GM18498 (cell line): ENCODE results near the gene LRBA.

Experiments used
- ATAC-seq: cut with Tn5 transposase; IDR thresholded peaks from one replicate; pipeline ENCODE4 v1.9.1; 2021; ENCODE audit warnings: mild to moderate bottlenecking, moderate library complexity; ENCODE audit not compliant: unreplicated experiment

The LRBA gene

DNA sequence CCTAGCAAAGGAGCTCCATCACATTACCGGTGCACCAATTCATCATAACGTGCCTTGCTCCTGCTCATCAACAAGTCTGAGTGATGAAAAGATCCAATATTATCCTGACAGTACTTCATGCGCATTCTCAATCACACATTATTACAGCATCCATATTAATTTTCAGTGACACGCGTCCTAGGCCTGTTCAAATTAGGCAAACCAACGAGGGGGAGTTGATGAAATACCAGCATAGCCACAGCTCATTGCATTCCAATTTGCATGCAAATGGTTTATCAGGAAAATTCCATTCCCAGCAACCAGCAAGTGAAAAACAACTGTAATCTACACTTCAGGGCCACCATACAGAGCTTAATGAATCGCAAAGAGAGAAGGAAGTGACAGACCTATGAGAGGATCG, 699.9 kb downstream of the LRBA start:
- ATAC-seq, result no peak

DNA sequence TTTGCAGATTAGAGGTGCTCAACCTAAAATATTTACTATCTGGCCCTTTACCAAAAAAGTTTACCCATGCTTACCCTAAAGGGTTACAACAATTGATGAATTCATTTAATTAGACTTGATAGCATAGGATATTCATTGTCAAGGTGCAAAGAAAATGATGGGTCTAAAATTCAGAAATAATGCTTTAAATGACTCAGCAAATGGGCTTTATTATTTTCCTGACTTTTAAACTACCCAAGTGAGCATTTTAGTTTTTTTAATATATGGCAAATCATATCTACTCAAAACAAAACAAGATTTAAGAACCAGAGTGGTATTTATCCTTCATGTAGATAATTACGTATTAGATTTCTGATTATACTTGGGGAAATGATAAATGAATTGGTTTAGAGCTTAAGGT, 701.1 kb downstream of the LRBA start:
- no peak for ATAC-seq

DNA sequence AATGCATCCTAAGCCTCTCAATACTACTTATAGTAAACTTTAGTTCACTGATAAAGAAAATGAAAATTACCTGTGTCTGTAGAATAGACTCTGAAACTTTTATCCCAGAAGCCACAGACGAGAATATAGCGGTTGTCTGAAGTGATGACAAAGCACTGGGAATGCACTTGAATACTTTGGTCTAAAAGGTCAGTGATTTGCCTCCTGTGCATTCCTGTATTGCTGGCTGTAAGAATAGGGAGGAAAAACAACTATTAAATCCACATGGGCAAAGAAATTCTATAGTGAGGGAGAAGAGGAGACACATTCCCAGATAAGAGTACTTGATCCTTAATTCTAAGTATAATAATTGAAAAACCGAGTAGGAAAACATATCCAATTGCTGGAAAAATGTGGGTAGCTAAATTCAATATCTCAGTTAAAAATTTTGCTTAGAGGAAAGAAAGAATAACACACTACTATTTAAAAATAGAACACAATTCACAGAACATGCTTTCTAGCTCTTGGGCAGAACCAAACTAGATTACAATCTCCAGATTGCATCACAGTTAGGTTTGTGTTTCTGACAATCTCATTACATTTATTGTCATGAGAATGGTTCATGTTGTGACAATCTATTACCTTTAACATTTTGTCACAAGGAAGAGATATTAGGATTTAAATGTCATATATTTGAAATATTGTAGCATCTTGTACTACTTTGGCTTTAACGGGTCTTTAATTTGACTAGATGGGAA, 704.8 kb downstream of the LRBA start:
- no peak for ATAC-seq

DNA sequence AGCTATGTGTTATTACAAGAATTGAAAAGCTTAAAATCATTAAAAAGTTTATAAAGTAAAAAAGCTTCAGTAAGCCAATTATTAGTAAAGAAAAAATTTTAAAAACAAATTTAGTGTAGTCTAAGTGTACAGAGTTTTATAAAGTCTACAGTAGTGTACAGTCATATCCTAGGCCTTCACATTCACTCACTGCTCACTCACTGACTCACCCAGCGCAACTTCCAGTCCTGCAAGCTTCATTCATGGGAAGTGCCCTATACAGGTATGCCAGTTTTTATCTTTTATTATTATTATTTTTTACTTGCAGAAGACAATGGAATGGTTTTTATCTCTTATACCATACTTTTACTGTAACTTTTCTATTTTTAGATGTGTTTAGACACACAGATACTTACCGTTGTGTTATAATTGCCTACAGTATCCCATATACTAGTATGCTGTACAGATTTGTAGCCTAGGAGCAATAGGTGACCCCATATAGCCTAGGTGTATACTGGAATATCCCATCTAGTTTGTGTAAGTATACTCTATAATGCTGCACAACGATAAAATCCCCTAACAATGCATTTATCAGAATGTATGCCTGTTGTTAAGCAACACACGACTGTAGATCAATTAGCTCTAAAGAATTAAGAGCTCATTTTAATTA, 706.1 kb downstream of the LRBA start:
- ATAC-seq, result no peak

DNA sequence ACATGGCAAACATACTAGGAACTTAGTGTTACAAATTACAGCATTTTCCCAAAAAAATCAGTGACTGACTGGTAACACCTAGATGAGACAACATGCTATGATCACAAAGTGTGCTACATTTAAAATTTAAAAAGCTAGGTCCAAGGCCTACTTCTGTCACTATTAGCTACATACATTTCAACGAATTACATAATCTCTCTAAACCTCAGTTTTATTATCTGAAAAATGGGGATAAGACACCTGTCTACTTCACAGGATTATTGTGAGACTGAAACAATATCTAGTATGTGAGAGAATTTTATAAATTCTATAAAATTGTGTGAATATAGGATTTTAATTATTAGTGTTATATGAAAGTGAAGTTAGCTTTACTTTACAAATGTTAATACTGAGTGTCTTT, 708.4 kb downstream of the LRBA start:
- no peak for ATAC-seq

DNA sequence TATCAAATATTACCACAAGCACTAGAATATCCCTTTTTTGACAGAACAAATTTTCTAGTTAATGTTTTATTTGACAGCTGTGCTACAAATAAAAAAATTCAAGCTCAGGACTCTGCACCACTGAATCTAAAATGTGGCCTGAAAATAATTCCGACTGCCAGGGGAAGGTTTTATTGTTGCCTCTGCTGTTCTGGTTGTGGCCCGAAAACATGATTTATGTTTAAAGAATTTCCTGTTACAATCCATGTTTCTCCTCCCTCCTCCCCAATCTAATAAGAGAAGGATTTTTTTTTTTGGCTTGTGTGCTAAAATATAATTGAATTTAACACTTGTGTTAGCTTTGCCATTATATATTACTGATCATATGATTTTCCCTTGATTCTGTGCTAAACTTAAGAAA, 709.1 kb downstream of the LRBA start:
- no peak for ATAC-seq

DNA sequence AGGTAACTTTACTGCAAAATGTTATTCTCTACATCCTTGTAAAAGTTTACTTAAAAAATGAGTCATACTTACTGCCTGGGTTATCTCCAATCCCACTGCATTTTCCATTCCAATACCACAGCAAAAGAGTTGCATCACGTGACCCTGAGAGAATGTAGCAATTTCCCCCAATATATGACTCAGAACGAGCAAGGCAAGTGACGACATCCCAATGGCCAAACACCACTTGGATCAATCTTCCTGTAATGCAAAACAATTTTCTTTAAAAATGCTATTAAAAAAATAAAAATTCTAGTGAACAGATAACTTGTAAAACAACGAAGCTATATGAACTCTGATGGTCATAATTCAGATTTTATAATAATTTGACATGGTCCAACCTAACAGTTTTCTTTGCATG, 712.5 kb downstream of the LRBA start:
- no peak for ATAC-seq

DNA sequence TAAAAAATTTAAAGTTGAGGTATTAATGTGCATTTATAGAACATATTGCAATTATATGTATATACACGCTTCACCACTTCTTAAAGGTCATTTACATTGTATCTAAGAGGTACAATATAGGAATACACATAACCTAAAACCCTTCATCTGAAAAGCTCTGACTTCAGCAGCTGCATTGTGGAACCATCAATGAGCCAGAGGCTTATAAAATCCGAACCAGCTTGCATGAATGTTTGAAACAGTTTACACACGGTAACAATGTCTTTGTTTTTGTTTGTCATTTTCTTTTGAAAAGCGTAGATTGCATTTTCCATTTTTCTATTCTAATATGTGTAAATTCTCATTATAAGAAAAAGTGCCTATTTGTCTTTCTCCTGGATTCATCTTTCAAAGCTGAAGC, 715.3 kb downstream of the LRBA start:
- no peak for ATAC-seq

DNA sequence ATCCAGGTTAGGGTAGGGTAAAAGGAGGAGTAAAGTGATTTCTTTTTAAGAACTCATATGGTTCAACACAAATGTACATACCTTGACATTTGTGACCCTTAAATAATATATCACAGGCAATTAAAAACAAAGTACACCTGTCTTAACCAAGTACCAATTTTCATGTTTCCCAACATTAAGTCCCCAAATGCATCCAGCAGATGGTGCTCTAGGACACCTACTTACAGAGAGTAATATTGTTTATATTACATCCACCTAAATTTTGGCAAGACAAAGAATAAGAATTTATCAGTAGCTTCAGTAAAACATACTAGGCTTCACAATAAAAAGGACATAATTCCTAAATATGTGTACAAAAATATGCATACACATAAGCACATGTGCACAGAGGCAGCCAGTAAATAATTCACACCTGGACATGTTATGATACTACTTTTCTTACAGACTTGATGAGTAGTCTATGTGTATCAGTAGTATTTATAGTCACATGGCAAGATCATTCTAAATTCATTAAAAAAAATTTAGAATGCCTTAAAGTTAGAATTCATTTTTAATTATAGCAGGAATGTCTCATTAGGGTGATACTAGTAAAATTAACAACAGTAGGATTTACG, 717.1 kb downstream of the LRBA start:
- ATAC-seq, result peak; percentile 47

DNA sequence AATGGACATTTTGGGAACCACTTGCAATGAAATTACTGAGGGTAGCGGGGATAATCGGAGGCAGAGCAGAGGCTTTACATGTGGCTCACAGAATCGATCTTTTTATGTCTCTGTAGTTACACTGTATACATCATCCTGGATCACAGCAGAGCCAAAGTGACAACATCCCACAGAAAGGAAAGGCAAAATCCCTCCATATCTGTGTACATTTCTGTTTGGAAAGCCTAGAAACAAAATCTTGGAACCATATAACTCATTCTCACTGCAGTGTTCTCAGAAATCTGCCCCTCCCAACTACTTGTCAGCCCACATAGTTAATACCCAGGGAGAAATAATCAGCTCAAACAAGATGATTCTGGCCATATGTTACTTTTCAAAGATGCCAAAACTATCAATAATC, 725.2 kb downstream of the LRBA start:
- ATAC-seq, result no peak

DNA sequence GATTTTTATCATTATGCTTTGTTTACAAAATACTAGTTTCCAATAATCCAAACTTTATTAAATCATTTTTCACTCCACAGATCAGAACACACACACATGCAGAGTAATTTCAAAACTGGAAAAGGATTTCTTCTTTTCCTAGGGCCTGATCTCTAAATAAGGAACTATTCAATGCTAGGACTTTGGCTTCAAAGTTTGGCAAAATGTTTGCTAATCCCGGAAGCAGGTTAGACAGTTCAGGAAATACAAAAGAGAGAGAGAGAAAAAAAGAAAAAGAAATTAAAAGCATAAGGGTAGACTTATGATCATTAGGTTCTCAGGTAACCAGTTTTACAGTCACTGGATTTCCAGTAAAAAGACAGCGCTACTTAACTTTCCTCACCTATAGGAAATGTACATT, 725.9 kb downstream of the LRBA start:
- ATAC-seq, result no peak

DNA sequence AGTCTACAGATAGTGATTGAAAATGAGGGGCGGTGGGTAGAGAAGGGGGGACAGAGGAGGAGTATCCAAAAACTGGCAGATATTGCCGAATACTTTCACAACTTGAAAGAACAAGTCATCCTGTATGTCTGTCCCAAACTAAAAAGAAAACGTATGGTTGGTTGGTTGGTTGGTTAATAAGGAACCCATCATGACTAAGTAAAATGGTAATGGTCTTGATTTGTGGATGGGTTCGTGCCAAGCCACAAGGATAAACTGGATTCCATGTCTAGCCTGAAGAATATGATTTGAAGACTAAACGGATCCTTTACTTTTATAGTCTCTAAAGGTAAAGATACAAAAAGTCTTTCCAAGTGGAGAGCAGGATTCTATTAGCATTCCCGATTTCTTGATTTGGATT, 728.4 kb downstream of the LRBA start:
- no peak for ATAC-seq

DNA sequence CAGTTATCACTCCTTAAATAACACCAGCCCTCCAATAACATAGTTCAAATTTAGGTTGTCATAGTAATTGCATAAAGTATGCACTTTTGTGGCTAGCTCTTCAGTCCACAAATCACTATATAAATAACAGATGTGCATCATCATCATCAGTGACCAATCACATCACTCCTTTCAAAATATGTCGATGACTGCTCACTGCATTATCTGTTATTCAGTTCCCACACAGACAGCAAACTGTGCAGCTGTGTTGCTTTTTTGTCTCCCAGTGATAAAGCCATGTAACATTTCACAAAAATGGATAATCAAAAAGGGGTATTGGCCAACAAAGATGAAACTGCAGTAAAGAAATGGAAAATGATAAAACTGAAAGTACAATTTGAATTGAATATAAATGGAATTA, 731.4 kb downstream of the LRBA start:
- ATAC-seq, result no peak

DNA sequence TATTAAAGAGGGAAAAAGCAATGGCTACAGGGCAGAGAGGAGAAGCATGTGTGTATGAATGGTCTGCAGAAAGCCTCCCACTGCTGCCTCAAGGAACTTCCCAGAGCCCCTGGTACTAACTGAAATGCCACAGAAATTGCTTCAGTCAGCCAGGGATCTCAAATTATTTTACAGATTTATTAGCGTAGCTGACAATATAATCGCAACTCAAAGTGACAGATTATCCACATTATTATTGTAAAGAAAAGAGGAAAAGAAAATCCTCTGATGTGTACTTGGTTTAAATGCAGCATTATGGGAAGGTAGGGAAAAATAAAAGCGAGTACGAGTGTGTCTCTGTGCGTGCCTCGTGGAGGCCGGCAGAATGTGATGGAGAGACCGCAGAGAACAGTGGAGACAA, 734.1 kb downstream of the LRBA start:
- ATAC-seq, result no peak

DNA sequence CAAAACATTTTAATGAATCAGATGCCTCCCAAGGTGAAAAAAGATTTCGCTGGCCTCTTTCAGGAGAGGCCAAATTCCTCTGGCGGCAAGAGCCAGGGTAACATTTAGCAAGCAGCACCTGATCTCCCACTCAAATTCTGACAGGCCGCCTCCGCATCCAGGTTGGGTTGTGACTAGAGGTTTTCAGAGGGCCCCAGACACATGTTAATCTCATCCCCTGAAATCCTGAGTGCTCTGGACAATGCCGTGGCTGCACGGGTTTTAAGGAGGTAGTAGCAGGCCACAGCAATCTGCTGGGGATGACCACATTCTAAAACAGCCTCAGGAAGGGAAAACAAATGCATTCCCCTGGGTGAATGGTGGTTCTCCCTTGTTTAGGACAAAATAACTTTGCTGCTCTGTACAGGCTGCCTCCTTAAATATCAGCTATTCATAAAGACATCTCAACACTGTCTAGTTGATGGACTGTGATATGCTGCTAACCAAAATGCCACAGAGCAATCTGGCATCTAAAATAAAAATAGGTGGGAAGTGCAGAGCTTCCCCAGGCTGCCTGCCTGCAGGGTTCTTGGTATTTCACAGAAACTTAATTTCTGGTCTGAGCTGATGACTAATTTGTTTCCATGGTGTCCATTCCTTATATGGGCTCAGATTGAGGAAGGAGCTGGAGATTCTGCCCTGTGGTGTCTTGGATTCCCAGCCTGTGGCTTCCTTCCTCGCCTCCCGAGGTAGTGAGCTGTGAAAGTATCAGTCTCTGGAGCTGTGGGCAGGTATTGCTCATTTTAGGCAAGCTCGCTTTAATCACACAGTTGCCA, 734.8 kb downstream of the LRBA start:
- no peak for ATAC-seq

DNA sequence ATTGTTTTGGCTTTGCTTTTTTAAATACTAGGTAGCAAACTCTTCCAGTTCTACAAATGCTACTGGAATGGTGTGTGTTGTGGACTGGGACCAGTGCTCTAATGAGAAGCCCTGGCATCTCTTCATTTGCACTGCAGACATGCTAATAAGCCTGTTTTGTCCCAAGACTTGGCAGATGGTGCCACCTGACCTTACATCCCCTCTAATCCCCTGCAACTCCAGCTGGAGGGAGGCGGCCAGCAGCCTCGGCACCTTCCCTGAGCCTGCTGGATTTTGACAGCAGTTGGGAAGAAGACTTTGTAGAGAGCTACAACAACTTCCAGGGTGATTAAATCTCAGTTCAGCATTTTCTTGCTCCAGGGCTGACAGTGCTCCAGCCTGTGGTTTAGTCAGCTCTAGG, 736.9 kb downstream of the LRBA start:
- ATAC-seq, result no peak

DNA sequence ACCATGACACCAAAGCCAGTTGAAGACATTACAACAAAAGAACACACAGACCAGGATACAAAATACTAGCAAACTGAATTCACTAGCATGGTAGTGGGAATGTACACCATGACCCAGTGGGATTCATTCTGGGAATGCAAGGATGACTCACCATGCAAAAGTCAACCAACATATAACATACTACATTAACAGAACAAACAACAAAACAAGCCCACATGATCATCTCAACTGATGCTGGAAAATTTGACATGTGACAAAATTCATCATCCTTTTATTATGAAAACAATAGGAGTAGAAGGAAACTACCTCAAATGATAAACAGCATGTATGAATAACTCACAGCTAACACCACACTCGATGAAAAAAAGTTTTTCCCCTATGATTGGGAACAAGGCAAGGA, 746.6 kb downstream of the LRBA start:
- ATAC-seq, result no peak

DNA sequence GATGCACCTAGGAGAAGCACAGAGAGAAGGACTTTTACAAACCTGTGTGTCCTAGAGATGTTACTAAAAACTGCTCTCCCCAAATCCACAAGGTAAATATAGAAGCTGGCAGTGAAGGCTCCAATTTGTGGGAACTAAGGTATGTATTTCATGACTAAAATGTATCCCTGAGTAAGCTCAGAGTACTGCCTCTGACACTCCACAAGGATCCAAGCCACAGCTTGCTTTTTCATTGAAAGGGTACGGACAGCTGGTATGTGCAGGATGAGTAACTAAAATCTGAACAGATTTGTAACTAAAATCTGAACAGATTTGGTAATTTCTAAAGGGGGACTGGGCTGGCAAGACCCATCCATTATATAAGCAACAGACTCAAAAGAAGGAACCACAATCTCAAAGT, 749.3 kb downstream of the LRBA start:
- ATAC-seq, result no peak

DNA sequence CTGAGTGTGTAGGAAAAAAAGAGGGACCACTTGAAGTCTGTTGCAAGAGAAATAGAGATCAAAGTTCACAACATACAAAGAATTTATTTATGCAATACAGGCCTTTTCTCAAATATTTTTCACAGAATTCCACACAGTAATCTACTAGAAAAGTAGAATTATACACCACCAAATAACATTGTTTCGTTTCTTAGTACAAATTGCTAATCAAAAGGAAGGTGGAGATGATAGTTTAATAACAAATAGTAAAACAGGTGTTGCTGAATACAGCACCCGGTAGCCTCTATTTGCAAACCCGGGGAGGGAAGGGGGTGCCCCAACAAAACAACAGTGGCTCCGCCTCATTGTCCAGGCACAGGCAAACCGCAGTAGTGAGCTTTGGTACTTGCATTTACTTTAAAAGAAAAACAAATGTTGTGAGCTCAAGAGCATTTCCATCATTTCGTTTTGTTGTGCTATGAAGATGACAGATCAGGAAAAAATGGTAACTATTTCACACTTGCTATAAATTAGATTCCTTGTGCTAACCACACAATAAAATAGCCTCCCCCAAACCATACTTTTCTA, 750.4 kb downstream of the LRBA start:
- ATAC-seq, result no peak

DNA sequence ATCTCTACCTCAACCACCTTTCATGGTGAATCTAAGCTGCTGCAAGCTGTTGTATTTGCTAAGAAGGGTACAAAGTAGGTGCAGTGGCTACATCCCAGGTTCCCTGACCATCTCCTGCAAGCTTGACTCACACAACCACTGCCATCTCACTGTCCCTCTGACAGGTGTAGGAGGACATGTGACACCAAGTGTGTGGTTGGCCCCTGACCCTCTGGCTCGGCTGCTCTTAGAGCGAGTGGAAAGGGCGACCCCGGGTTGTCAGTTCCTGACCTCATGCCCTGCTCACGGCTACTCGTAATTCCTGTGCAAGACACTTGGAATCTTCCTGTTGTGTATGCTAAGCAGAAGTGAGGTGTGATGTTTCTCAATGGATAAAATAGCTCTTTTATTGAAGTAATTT, 752.5 kb downstream of the LRBA start:
- ATAC-seq, result no peak

DNA sequence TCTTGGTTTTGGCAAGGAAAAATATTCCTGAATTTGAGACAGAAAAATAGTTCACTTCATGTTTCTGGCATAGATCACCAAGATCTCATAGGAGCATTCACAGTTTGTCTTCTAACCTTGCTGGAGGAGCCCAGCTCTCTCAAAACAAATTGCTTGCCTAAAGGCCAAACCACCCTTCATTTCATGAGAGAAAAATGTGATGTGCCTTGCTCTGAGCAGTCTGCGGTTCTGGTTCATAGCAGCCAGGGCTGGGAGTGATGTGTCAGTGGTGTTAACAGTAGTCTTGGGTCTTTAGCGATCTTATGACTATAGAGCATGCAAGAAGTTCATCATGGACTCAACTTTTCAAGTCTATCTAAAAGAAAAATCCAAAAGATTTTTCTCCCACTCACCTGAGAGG, 753.5 kb downstream of the LRBA start:
- ATAC-seq, result no peak
